ENCODE results near the gene TMEM253. TPM values are rescaled to one million over a fixed set of nuclear protein-coding genes. Genes with fewer than 3 reads are reported as not detected.
A peak's percentile ranks its signal among the peaks of the same experiment; 100 is the strongest.

Gene TMEM253
- total RNA-seq, 1 experiment from 2014 or later, result 0.49 TPM

DNA sequence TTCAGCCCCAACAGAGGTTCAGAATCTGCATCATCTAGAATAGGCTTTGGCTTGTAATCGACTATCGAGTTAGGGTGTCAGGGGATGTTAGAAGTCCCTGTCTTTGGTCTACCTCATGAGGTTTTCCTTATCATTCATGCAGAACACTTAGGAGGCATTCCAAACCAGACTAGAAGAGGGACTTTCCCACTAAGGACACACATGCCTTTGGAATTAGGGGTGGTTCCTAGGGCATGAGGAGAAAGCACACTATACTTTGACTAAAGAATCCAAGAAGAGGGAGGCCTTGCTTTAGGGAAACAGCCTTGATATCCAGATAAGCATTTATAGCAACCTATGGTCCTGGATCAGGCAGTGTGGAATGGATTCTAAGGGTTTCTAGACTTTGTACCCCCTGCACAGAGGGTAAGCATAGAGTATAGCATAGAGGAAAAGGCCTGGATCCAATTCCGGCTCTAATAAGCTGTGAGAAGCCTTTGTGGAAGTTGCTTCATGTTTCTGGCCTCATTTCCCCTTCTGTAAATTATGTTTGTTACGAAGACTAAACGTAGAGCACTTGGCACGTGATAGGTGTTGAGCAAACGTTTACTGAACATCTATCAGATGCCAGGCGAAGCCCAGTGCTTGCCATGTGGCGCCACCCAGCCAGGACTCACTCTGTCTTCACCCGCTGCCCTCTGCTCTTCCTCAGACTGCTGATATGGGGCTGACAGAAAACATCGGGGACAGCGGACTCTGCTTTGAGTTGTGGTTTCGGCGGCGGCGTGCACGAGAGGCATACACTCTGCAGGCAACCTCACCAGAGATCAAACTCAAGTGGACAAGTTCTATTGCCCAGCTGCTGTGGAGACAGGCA lies 15.6 kb upstream of the TMEM253 start:
- no peak for TF ChIP-seq EZH2 (IDR thresholded peaks at IDR 0.05; ENCODE audit: borderline replicate concordance, low read depth, low read length, poor library complexity, severe bottlenecking)
- no TSS peak for BruUV-seq (replicated peaks)

DNA sequence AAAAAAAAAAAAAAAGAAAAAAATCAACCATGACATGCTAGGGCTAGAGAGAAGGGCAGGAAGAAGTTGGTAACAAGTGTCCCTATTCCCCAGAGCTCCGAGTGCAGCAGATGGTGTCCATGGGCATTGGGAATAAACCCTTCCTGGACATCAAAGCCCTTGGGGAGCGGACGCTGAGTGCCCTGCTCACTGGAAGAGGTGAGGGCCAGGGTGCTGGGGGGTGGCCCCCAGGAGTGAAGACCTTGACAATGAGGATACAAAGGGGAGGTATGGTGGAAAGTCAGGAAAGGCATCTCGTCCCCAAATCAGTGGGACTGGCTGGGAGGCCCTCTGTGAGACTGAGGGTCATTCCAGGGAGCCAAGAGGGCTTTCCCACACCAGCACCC lies 14.0 kb upstream of the TMEM253 start:
- no peak overlapping the region for H3K27ac ChIP-seq (ENCODE audit: low read depth, low read length, poor library complexity, severe bottlenecking)
- no peaks in the 10 kb centered on the region for H3K9me3 ChIP-seq (ENCODE audit: low read depth, low read length, poor library complexity, severe bottlenecking)
- peaks cover 94% of the 10 kb centered on the region for H3K36me3 ChIP-seq (ENCODE audit: insufficient read depth, low read length, poor library complexity, severe bottlenecking)
- no peak for DNase-seq (ENCODE audit: low spot score)
- intact Hi-C loops (cut with micrococcal nuclease; ENCODE audit: unreplicated experiment), result loop anchor here (1.0 kb wide), 1 partner anchor 16 kb away; no protein-coding TSS in a partner anchor
- CTCF ChIA-PET, result interaction anchor here (1.2 to 1.3 kb wide), 3 partner anchors 16 to 72 kb away, joined by 4 to 17 read pairs (median 9); no protein-coding TSS in a partner anchor
- no peaks in the 10 kb centered on the region for H3K4me1 ChIP-seq (ENCODE audit: insufficient read depth, low read length, poor library complexity, severe bottlenecking)
- no peaks in the 10 kb centered on the region for H3K27me3 ChIP-seq (replicated peaks; ENCODE audit: insufficient read depth, low read depth, low read length, poor library complexity)
- BruUV-seq (replicated peaks), result no TSS peak
- TF ChIP-seq, protein P1, sequence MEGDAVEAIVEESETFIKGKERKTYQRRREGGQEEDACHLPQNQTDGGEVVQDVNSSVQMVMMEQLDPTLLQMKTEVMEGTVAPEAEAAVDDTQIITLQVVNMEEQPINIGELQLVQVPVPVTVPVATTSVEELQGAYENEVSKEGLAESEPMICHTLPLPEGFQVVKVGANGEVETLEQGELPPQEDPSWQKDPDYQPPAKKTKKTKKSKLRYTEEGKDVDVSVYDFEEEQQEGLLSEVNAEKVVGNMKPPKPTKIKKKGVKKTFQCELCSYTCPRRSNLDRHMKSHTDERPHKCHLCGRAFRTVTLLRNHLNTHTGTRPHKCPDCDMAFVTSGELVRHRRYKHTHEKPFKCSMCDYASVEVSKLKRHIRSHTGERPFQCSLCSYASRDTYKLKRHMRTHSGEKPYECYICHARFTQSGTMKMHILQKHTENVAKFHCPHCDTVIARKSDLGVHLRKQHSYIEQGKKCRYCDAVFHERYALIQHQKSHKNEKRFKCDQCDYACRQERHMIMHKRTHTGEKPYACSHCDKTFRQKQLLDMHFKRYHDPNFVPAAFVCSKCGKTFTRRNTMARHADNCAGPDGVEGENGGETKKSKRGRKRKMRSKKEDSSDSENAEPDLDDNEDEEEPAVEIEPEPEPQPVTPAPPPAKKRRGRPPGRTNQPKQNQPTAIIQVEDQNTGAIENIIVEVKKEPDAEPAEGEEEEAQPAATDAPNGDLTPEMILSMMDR (conservative IDR thresholded peaks at IDR 0.05; ENCODE audit: low read depth, low read length), result no peak
- no peak for TF ChIP-seq EZH2 (IDR thresholded peaks at IDR 0.05; ENCODE audit: borderline replicate concordance, low read depth, low read length, poor library complexity, severe bottlenecking)
- H3K4me3 ChIP-seq (ENCODE audit: low read depth, low read length, poor library complexity, severe bottlenecking), result no peak overlapping the region
- POLR2A ChIA-PET (ENCODE audit: low non-redundant PET), result no interaction called here

More for the DNA sequence above, 15.6 kb upstream of the TMEM253 start:
- intact Hi-C loops (cut with micrococcal nuclease; ENCODE audit: unreplicated experiment), result no loop called here
- DNase-seq (ENCODE audit: low spot score), result no peak
- CTCF ChIA-PET, result interaction anchor here (0.6 kb wide), 1 partner anchor 9 kb away, joined by 10 read pairs; no protein-coding TSS in a partner anchor
- H3K27ac ChIP-seq (ENCODE audit: low read depth, low read length, poor library complexity, severe bottlenecking), result no peak overlapping the region
- H3K4me1 ChIP-seq (ENCODE audit: insufficient read depth, low read length, poor library complexity, severe bottlenecking), result no peaks in the 10 kb centered on the region
- H3K27me3 ChIP-seq (replicated peaks; ENCODE audit: insufficient read depth, low read depth, low read length, poor library complexity), result no peaks in the 10 kb centered on the region
- peaks cover 92% of the 10 kb centered on the region for H3K36me3 ChIP-seq (ENCODE audit: insufficient read depth, low read length, poor library complexity, severe bottlenecking)
- no peak overlapping the region for H3K4me3 ChIP-seq (ENCODE audit: low read depth, low read length, poor library complexity, severe bottlenecking)
- no peaks in the 10 kb centered on the region for H3K9me3 ChIP-seq (ENCODE audit: low read depth, low read length, poor library complexity, severe bottlenecking)
- POLR2A ChIA-PET (ENCODE audit: low non-redundant PET), result no interaction called here

DNA sequence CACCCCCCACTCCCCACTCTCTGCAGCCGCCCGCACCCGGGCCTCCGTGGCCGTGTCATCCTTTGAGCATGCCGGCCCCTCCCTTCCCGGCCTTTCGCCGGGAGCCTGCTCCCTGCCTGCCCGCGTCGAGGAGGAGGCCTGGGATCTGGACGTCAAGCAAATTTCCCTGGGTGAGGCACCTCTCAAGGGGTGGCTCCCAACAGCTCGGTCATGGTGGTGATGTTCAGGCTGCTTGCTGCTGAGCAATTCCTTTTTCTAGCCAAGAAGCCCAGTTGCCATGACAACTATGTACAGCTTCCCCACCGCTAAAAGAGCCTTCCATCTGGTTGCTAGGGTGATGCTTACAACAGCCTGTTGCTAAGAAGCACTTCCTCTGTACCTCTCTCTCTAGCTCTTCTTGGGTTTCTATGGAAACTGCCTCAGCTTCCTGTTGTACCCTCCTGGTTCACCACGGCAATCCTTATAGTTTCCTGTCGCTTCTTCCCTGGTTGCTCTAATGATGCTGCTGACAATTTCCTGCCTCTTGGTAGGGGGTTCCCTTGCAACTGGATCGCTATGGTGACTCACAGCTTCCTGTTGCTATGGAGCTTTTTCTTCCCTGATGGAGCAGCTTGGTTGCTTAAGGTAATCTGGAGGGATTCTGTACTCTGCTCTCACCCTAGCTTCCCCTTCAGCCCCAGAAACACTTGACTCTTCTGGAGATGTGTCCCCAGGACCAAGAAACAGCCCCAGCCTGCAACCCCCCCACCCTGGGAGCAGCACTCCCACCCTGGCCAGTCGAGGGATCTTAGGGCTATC lies 13.4 kb upstream of the TMEM253 start:
- Histone ChIP-seq H3K4me3 (ENCODE audit: low read depth, low read length, poor library complexity, severe bottlenecking) (no peak overlapping the region), H3K27ac (ENCODE audit: low read depth, low read length, poor library complexity, severe bottlenecking) (no peak overlapping the region), H3K4me1 (ENCODE audit: insufficient read depth, low read length, poor library complexity, severe bottlenecking) (peaks cover under 1% of the 10 kb centered on the region), H3K9me3 (ENCODE audit: low read depth, low read length, poor library complexity, severe bottlenecking) (no peaks in the 10 kb centered on the region), H3K27me3 (replicated peaks; ENCODE audit: insufficient read depth, low read depth, low read length, poor library complexity) (no peaks in the 10 kb centered on the region), H3K36me3 (ENCODE audit: insufficient read depth, low read length, poor library complexity, severe bottlenecking) (peaks cover 94% of the 10 kb centered on the region)
- ChIA-PET CTCF (interaction anchor here (0.6 to 1.3 kb wide), 4 partner anchors 12 to 73 kb away, joined by 3 to 17 read pairs (median 6); no protein-coding TSS in a partner anchor), POLR2A (ENCODE audit: low non-redundant PET) (no interaction called here)
- TF ChIP-seq, protein P1 (conservative IDR thresholded peaks at IDR 0.05; ENCODE audit: low read depth, low read length), result no peak
- TF ChIP-seq EZH2 (IDR thresholded peaks at IDR 0.05; ENCODE audit: borderline replicate concordance, low read depth, low read length, poor library complexity, severe bottlenecking), result no peak
- intact Hi-C loops (cut with micrococcal nuclease; ENCODE audit: unreplicated experiment), result loop anchor here (1.0 kb wide), 1 partner anchor 16 kb away; no protein-coding TSS in a partner anchor
- DNase-seq (ENCODE audit: low spot score), result peak; percentile 97
- no TSS peak for BruUV-seq (replicated peaks)

Measured in A673 (cell line).